MM.1S (cell line): ENCODE results near the gene RET.

ENCODE experiments used
- CTCF ChIP-seq: fragments of 300-600 bp; sonication (generic); IDR thresholded peaks from 2 replicates; pipeline ENCODE4 v1.5.1; 2016; ENCODE audit warnings: antibody characterized with exemption, low read length, mixed read lengths
- EZH2 ChIP-seq: fragments of 300-600 bp; sonication (generic); optimal IDR thresholded peaks from 2 replicates; pipeline ENCODE3; 2017; ENCODE audit warnings: low read depth, mild to moderate bottlenecking, antibody characterized with exemption, low read length, mixed read lengths
- EZH2phosphoT487 ChIP-seq: fragments of 300-600 bp; sonication (generic); IDR thresholded peaks from 2 replicates; pipeline ENCODE4 v1.6.1; 2018; ENCODE audit warnings: antibody characterized with exemption, low read length

DNA sequence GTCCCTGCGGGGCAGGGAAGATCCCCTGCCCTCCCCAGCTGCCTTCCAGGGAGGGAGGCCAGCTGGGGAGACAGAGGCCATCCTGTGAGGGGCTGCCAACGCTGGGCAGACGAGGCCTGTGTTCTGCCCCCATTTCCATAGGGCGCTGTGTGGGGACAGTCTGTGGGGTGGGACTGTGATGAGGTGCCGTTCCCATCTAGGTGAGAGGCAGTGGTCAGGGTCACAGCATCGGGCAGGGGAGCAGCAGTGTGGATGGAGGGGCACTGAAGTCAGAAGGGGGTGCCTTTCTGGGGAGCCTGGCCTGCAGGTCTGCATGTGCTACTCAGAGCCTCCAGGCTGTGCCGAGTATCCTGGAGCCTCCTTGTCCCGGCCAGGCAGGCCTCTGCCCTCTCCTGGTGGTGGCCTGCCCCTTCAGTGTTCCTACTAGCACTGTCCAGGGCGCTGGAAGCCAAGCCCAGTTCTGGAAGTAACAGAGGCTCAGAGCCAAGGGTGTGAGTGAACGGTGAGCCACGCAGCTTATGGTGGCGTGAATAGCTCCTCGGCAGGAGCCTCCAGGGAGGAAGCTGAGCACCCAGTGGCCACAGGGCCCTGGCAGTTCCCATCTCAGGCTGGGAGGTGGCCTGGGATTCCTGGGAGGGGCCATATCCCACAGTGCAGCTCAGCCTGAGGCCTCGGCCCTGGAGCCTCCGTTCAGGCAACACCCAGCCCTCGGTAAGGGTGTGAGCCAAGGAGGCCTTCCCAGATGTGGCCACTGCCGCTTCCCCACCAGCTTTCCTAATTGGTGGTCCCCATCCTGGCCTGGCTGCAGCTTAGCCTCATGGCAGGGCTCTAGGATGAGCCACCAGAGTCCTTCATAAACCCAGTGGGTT is 38.1 kb downstream of the RET start:
- TF ChIP-seq CTCF (no peak), EZH2 (no peak), EZH2phosphoT487 (no peak)
